NCI-H128 (cell line): ENCODE data around the gene ZNF750.

Experiments used
- DNase-seq: peaks from one replicate; lab custom pipeline; 2025; ENCODE audit not compliant: unreplicated experiment; lab: John Stamatoyannopoulos, UW

Gene ZNF750

GRCh38 chr17:82814834-82815233, 25.0 kb downstream of the ZNF750 start:
- no peak for DNase-seq

GRCh38 chr17:82813299-82814051, 26.3 kb downstream of the ZNF750 start:
- DNase-seq: no peak

- no peak for DNase-seq
Observed at GRCh38 chr17:82812601-82813000, 27.2 kb downstream of the ZNF750 start.

GRCh38 chr17:82812058-82812457, 27.8 kb downstream of the ZNF750 start:
- DNase-seq: no peak

GRCh38 chr17:82810644-82811430, 29.0 kb downstream of the ZNF750 start:
- DNase-seq: no peak

GRCh38 chr17:82808921-82809905, 30.6 kb downstream of the ZNF750 start:
- DNase-seq: no peak

- no peak for DNase-seq
Observed at GRCh38 chr17:82808006-82808405, 31.8 kb downstream of the ZNF750 start.

GRCh38 chr17:82807562-82807961, 32.3 kb downstream of the ZNF750 start:
- DNase-seq: no peak

- no peak for DNase-seq
Observed at GRCh38 chr17:82807101-82807500, 32.7 kb downstream of the ZNF750 start.

- no peak for DNase-seq
Observed at GRCh38 chr17:82806645-82807044, 33.2 kb downstream of the ZNF750 start.

GRCh38 chr17:82805823-82806222, 34.0 kb downstream of the ZNF750 start:
- DNase-seq: no peak

GRCh38 chr17:82805254-82805653, 34.6 kb downstream of the ZNF750 start:
- no peak for DNase-seq

- no peak for DNase-seq
Observed at GRCh38 chr17:82804442-82805191, 35.2 kb downstream of the ZNF750 start.

- no peak for DNase-seq
Observed at GRCh38 chr17:82803606-82804005, 36.2 kb downstream of the ZNF750 start.

- no peak for DNase-seq
Observed at GRCh38 chr17:82803185-82803584, 36.6 kb downstream of the ZNF750 start.

- DNase-seq: no peak
Observed at GRCh38 chr17:82802075-82802780, 37.6 kb downstream of the ZNF750 start.

- no peak for DNase-seq
Observed at GRCh38 chr17:82801377-82801970, 38.3 kb downstream of the ZNF750 start.

- DNase-seq: no peak
Observed at GRCh38 chr17:82800885-82801284, 38.9 kb downstream of the ZNF750 start.

GRCh38 chr17:82799591-82799990, 40.2 kb downstream of the ZNF750 start:
- no peak for DNase-seq
